ES-I3 (cell line): ENCODE results near the gene DCANP1.

Source experiments
- H3K36me3 ChIP-seq: 2 replicates; pipeline ENCODE4 v1.6.1; 2013; ENCODE audit warnings: mild to moderate bottlenecking, low read length, control low read depth, moderate library complexity; ENCODE audit not compliant: insufficient read depth
- H3K4me1 ChIP-seq: 2 replicates; pipeline ENCODE4 v1.6.1; 2013; ENCODE audit warnings: mild to moderate bottlenecking, control low read depth, low read length; ENCODE audit not compliant: insufficient read depth
- H3K9ac ChIP-seq: 2 replicates; pipeline ENCODE4 v1.6.1; 2013; ENCODE audit warnings: low read depth, mild to moderate bottlenecking, low read length, moderate library complexity
- H3K9me3 ChIP-seq: 2 replicates; pipeline ENCODE4 v1.6.1; 2013; ENCODE audit warnings: mild to moderate bottlenecking, low read length, moderate library complexity; ENCODE audit not compliant: control insufficient read depth, insufficient read depth

Gene DCANP1

DNA sequence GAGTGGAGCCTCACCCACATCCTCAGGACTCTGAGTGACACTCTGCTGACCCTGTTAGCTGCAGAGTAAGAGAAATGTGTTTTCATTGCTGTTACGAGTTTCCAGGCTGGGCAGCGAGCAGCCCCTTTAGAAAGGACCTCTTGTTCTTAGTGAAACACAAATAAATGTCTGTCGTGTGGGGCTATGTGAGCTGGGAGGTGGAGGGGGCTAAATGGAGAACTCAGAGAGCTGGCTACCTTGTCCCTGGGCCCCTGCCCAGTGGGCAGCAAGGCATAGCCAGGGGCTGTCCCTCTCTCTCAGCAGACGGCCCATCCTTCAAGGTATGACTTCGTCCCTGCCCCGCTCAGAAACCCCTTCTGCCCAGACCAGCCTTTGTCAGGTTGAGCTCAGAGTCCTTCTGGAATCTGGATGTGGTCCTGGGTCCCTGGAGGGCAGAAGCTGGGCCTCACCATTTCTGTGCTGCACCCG, 10.2 kb downstream of the DCANP1 start:
- Histone ChIP-seq H3K9me3 (no peaks in the 10 kb centered on the region), H3K9ac (no peak overlapping the region), H3K4me1 (peaks cover 6% of the 10 kb centered on the region; the same call in 1 of the 2 replicates), H3K36me3 (no peaks in the 10 kb centered on the region)

- H3K9ac ChIP-seq: no peak overlapping the region
- peaks cover 6% of the 10 kb centered on the region; the same call in 1 of the 2 replicates for H3K4me1 ChIP-seq
- H3K9me3 ChIP-seq: no peaks in the 10 kb centered on the region
- no peaks in the 10 kb centered on the region for H3K36me3 ChIP-seq
Measured at GRCh38 chr5:135435467-135436330, 11.4 kb downstream of the DCANP1 start.

- no peak overlapping the region for H3K9ac ChIP-seq
- peaks cover 6% of the 10 kb centered on the region; the same call in 1 of the 2 replicates for H3K4me1 ChIP-seq
- no peaks in the 10 kb centered on the region for H3K36me3 ChIP-seq
- no peaks in the 10 kb centered on the region for H3K9me3 ChIP-seq
Measured at GRCh38 chr5:135434591-135435466, 12.3 kb downstream of the DCANP1 start.

DNA sequence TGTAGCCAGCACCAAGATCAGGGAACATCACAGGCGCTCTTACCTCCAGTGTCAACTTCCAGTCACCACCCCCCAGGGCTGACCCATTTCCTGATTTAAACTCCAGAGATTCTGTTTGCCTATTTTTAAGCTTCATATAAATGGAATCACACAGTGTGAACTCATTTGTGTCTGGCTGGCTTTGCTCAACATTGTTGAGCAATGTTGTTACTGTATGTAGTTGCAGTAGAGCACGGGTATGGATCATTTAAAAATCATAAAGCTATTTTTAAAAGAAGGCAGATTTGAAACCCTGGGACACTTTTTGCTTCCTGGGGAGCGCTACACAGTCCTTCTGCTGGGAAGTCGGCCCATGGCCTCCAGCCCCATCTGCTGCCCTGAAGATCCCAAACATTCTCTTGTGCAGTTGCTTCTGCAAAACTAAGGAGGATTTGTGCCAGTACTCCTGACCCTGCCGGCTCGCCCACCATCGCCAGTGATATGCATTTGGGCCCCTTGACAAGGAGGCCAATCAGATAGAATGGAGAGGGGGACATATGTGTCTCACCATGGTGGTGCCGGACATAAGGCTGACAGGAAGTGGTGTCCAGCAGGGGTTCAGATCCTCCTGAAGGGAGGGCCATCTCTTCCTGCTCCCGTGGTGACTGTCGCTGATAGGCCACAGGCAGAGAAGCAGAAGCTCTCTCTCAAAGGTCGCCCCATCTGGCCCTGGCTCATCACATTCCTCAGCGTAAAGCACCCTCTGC, 13.3 kb downstream of the DCANP1 start:
- Histone ChIP-seq H3K4me1 (peaks cover 6% of the 10 kb centered on the region; the same call in 1 of the 2 replicates), H3K9ac (no peak overlapping the region), H3K9me3 (no peaks in the 10 kb centered on the region), H3K36me3 (no peaks in the 10 kb centered on the region)

DNA sequence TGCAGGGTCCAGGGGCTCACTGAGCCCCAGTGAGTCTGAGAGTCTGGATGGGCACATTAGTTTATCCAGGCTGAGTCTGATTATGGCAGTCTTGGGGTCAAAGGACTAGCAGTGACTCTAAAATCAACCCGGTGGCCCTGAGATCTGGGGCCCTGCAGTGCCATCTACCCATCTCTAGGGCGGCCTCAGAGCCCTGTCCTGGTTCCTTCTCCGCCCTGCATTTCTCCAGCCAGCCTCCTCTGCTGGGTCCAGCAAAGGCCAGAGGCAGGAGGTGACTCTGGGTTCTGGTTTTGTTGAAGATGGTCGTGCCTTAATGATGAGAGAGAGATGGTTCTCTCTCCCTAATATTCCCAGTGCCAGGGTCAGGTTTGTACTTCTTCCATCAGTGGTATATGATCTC, 15.0 kb downstream of the DCANP1 start:
- H3K36me3 ChIP-seq: no peaks in the 10 kb centered on the region
- H3K9me3 ChIP-seq: no peaks in the 10 kb centered on the region; the same call in 1 of the 2 replicates
- H3K9ac ChIP-seq: no peak overlapping the region
- H3K4me1 ChIP-seq: peaks cover 6% of the 10 kb centered on the region; the same call in 1 of the 2 replicates

GRCh38 chr5:135430135-135430437, 17.1 kb downstream of the DCANP1 start:
- Histone ChIP-seq H3K36me3 (no peaks in the 10 kb centered on the region), H3K4me1 (peaks cover 6% of the 10 kb centered on the region; the same call in 1 of the 2 replicates), H3K9me3 (no peaks in the 10 kb centered on the region; the same call in 1 of the 2 replicates), H3K9ac (no peak overlapping the region)

DNA sequence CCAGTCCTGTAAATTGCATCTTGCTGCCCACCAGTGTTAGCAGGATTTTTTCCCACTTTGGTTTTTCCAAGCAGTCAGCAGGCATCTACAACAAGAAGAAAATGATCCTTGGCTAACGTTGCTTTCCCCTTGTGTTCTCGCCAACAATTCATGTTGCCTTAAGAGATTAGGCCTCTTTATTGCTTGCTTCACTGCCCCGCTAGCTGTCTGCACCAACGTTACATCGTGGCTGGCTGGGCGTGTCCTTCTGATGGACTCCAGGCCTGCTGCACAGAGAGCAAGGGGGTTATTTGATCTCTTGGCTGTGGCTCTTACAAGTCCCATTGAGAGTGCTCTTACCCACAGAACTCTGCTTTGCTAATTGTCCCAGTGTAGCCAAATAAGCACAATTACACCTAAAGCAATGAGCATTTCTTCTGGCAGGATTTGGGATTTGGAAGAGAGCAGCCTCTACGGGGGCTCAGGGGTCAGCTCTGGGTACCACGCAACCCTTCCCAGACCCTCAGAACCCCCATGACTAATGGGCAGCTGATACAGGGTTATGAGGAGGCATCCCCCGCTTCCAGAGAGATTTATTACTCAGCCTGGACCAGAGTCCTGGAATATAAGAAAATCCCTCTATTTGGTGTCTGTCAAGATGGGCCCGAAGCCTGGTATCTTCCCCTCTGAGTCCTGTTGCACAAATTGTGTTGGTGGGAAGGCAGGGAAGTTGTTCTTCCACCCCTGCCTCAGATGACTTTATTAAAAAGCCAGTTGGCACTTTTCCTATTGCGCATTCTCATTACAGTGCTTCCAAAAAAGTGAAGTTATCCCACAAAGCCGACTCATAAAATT, 17.6 kb downstream of the DCANP1 start:
- Histone ChIP-seq H3K4me1 (peaks cover 6% of the 10 kb centered on the region; the same call in 1 of the 2 replicates), H3K36me3 (no peaks in the 10 kb centered on the region), H3K9me3 (no peaks in the 10 kb centered on the region; the same call in 1 of the 2 replicates), H3K9ac (no peak overlapping the region)

DNA sequence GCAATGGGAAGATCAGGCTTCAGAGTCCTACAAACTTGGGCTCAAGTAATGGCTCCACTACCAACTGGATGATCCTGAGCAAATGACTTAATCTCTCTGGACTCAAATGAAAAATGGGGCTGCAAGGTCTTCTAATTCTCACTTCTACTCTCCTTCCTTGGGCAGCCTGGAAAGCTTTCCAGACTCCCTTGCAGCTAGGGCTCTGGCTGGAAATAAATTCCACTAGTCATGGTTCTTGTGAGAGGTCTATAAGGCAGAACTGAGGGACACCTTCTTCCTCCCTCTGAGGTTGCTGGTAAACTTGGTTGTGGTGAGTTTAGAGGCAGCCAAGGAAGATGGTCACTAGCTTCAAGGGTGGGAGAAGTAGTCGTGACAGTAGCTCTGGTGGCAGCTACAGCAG, 18.6 kb downstream of the DCANP1 start:
- Histone ChIP-seq H3K9ac (no peak overlapping the region), H3K4me1 (no peaks in the 10 kb centered on the region), H3K36me3 (no peaks in the 10 kb centered on the region), H3K9me3 (no peaks in the 10 kb centered on the region; the same call in 1 of the 2 replicates)

DNA sequence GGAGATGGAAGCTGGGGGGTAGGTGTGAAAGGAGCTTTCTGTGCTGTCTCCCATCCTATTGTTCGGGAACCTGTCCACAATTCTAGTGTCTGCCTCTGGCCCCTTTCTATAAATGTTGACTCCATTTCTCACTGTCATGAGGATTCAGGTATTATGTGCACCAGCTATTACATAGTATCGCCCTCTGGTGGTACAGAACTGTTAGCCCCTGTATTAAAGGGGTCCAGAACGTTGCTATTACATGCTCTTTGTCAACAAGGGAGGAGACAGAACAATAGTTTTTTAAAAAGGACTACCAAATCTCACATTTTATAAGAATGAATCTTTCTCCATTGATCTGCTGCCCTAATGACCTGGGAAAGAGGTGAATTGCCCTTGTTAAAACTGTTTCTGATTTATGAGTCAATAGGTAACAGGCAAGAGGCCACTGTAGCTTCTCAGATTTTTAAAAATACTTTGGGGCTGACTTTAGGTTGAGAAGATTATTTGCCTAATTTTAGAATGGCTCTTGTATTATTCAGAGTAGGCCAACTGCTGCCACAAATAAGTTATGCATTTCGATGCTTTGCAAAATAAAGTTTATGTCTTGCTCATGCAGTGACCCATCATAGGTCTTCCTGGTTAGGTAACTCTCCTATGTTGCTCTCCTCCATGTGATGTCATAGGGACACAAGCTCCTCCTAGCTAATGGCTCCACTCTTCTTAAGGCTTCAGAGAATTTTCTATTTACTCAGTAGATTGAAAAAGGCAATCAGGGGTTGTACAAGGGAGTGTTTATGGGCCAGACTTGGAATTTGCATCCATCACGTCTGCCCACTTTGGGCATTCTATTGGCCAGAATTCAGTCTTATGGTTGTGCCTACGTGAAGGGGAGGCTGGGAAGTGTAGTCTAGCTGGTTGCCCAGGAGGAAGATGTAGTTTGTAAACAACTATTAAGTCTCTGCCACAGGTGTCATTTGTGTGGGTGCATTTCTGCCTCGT, 20.8 kb downstream of the DCANP1 start:
- no peaks in the 10 kb centered on the region for H3K36me3 ChIP-seq
- no peaks in the 10 kb centered on the region; the same call in 1 of the 2 replicates for H3K4me1 ChIP-seq
- no peak overlapping the region for H3K9ac ChIP-seq
- H3K9me3 ChIP-seq: no peaks in the 10 kb centered on the region; the same call in 1 of the 2 replicates

DNA sequence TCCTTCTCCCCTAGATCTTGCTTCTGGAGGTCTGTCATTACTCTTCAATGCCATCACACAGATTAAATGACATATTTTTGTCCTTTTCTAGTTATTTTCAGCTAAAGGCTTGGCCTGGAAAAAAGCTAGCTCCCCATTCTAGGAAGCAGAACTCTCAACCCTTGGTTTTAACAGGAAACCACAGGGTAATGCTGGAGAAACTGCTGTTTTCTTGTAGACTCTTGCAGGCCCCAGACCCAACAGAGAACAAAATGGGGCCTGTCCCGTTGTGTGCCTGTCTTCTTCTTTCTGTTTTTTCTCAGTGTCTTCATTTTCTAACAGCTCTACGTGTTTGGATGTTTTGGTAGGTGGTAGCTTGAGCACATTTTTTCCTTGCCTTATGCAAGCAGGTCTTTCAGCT, 21.5 kb downstream of the DCANP1 start:
- no peak overlapping the region for H3K9ac ChIP-seq
- H3K36me3 ChIP-seq: no peaks in the 10 kb centered on the region
- H3K4me1 ChIP-seq: no peaks in the 10 kb centered on the region; the same call in 1 of the 2 replicates
- H3K9me3 ChIP-seq: no peaks in the 10 kb centered on the region; the same call in 1 of the 2 replicates

DNA sequence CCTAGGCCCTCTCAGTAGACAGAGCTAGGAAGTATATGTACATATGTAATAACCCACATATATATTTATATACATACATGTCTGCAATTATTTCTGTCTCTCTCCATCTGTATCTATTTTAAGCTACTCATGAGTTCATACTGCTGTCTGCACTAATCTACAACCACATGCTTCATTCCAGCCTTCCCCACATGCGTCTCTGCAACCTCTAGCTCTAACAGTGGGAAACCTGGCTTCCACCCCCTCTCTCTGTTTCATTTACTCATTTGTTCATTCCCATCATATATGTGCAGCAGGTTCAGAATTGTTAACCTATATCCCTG, 23.3 kb downstream of the DCANP1 start:
- Histone ChIP-seq H3K9ac (no peak overlapping the region), H3K9me3 (no peaks in the 10 kb centered on the region; the same call in 1 of the 2 replicates), H3K36me3 (no peaks in the 10 kb centered on the region), H3K4me1 (no peaks in the 10 kb centered on the region; the same call in 1 of the 2 replicates)

DNA sequence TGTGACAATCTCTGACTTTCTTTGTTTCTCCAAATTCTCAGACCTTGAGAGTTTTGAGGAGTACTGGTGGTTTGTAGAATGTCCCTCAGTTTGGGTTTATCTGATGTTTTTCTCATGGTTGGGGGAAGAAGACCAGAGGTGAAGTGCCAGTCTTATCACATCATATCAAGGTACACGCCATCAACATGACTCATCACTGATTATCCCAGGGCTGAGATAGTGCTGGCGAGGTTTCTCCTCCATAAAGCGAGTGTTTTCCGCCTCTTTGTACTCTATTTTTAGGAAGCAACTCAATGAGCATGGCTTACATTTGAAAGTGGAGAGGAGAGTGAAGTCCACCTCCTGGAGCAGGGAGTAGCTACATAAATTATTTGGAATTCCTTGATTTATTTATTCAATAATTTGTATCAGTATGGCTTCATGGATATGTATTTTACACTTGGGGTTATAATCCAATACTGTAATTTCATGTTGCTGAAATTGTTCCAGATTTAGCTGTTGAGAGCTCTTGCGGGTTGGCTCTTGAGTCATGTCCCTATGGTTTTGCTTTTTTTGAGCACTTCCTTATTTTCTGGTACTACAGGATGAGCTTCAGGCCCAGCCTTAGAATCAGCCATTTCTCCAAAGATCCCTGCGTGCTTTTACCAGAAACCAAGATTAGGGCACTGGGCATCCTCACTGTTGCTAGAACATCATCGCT, 23.9 kb downstream of the DCANP1 start:
- H3K9me3 ChIP-seq: no peaks in the 10 kb centered on the region; the same call in 1 of the 2 replicates
- no peak overlapping the region for H3K9ac ChIP-seq
- H3K4me1 ChIP-seq: no peaks in the 10 kb centered on the region; the same call in 1 of the 2 replicates
- H3K36me3 ChIP-seq: no peaks in the 10 kb centered on the region
